Neural cell (in vitro differentiated cells): Measurements from ENCODE around the gene COL20A1. TPM values are rescaled to one million over a fixed set of nuclear protein-coding genes. Genes with fewer than 3 reads are reported as not detected.

Experiments
- H2AFZ ChIP-seq: fragments of 200-600, 300-800 bp; sonication (generic), shearing (Covaris generic); 2 replicates; pipeline ENCODE4 v1.6.0; 2014; ENCODE audit warnings: low read depth, mild to moderate bottlenecking, antibody characterized with exemption, low read length, moderate library complexity
- H3F3A ChIP-seq: fragments of 200-600 bp; shearing (Covaris generic); 2 replicates; pipeline ENCODE4 v1.6.1; 2016; ENCODE audit warnings: mild to moderate bottlenecking, moderate library complexity, mixed read lengths, antibody characterized with exemption, low read length; ENCODE audit not compliant: insufficient read depth, poor library complexity, severe bottlenecking
- H3K27ac ChIP-seq: fragments of 200-600, 300-800 bp; sonication (generic), shearing (Covaris generic); 2 replicates; pipeline ENCODE4 v1.5.1; 2014; ENCODE audit warnings: mild to moderate bottlenecking, low read length, moderate library complexity
- H3K27me3 ChIP-seq: fragments of 300-800, 200-600 bp; sonication (generic), shearing (Covaris generic); 2 replicates; pipeline ENCODE4 v1.6.0; 2014; ENCODE audit warnings: mild to moderate bottlenecking, low read depth, low read length, moderate library complexity; ENCODE audit not compliant: insufficient read depth
- H3K36me3 ChIP-seq: fragments of 300-800, 200-600 bp; sonication (generic), shearing (Covaris generic); 2 replicates; pipeline ENCODE4 v1.5.1; 2014; ENCODE audit warnings: mild to moderate bottlenecking, antibody characterized with exemption, low read length, moderate library complexity; ENCODE audit not compliant: insufficient read depth
- H3K4me2 ChIP-seq: fragments of 300-800, 200-600 bp; sonication (generic), shearing (Covaris generic); 2 replicates; pipeline ENCODE4 v1.6.0; 2014; ENCODE audit warnings: mild to moderate bottlenecking, low read length
- H3K4me3 ChIP-seq: fragments of 300-800, 200-600 bp; sonication (generic), shearing (Covaris generic); 2 replicates; pipeline ENCODE4 v1.5.1; 2014; ENCODE audit warnings: mild to moderate bottlenecking, low read length, moderate library complexity
- H3K79me2 ChIP-seq: fragments of 200-600 bp; shearing (Covaris generic); replicated peaks from 2 replicates; pipeline ENCODE4 v1.6.0; 2014; ENCODE audit warnings: mild to moderate bottlenecking, low read length, moderate library complexity; ENCODE audit not compliant: insufficient read depth
- H3K9ac ChIP-seq: fragments of 300-800, 200-600 bp; sonication (generic), shearing (Covaris generic); 2 replicates; pipeline ENCODE4 v1.6.1; 2016; ENCODE audit warnings: mild to moderate bottlenecking, low read length, mixed read lengths
- H3K9me2 ChIP-seq: fragments of 200-600 bp; shearing (Covaris generic); 2 replicates; pipeline ENCODE4 v1.6.1; 2016; ENCODE audit warnings: mild to moderate bottlenecking, low read length, mixed read lengths; ENCODE audit not compliant: insufficient read depth
- H3K9me3 ChIP-seq: fragments of 200-600, 300-800 bp; sonication (generic), shearing (Covaris generic); 2 replicates; pipeline ENCODE4 v1.6.1; 2016; ENCODE audit warnings: mild to moderate bottlenecking, mixed run types, low read length, moderate library complexity, mixed read lengths
- H4K20me1 ChIP-seq: fragments of 200-600 bp; shearing (Covaris generic); 2 replicates; pipeline ENCODE4 v1.6.1; 2016; ENCODE audit warnings: mild to moderate bottlenecking, mixed run types; ENCODE audit not compliant: insufficient read depth
- EP300 ChIP-seq: fragments of 450-650 bp; conservative IDR thresholded peaks from 2 replicates; pipeline ENCODE4 v1.6.1; 2014; ENCODE audit warnings: antibody characterized with exemption, mild to moderate bottlenecking, moderate library complexity; ENCODE audit not compliant: poor library complexity, severe bottlenecking
- EZH2 ChIP-seq: fragments of 200-600, 300-800 bp; shearing (Covaris generic), sonication (generic); IDR thresholded peaks from 2 replicates; pipeline ENCODE4 v1.6.1; 2014; ENCODE audit warnings: antibody characterized with exemption, low read length, borderline replicate concordance, mild to moderate bottlenecking; ENCODE audit not compliant: insufficient read depth, poor library complexity, severe bottlenecking
- MXI1 ChIP-seq: fragments of 450-650 bp; conservative IDR thresholded peaks from 2 replicates; pipeline ENCODE4 v1.6.1; 2014; ENCODE audit warnings: antibody characterized with exemption, mild to moderate bottlenecking; ENCODE audit not compliant: poor library complexity, severe bottlenecking
- POLR2AphosphoS5 ChIP-seq: IDR thresholded peaks from 2 replicates; pipeline ENCODE4 v1.6.1; 2012
- RAD21 ChIP-seq: fragments of 450-650 bp; conservative IDR thresholded peaks from 2 replicates; pipeline ENCODE4 v1.6.1; 2014; ENCODE audit warnings: antibody characterized with exemption, mild to moderate bottlenecking, moderate library complexity
- SMC3 ChIP-seq: fragments of 450-650 bp; conservative IDR thresholded peaks from 2 replicates; pipeline ENCODE4 v1.6.1; 2014; ENCODE audit warnings: antibody characterized with exemption, mild to moderate bottlenecking, moderate library complexity; ENCODE audit not compliant: poor library complexity
- TAF1 ChIP-seq: IDR thresholded peaks from 2 replicates; pipeline ENCODE4 v1.6.1; 2012; ENCODE audit warnings: low read depth
- polyA plus RNA-seq: library from polyadenylated mRNA; depleted of rRNA; stranded (reverse); fragments of >200 nt; gene quantifications from 2 replicates; pipeline ENCODE4 v1.2.3, GENCODE V29; 2014
- TF ChIP-seq, protein P1 (sequence below): fragments of 450-650 bp; IDR thresholded peaks from 2 replicates; pipeline ENCODE4 v1.5.1; 2014; ENCODE audit warnings: antibody characterized with exemption, mild to moderate bottlenecking, moderate library complexity; ENCODE audit not compliant: poor library complexity, severe bottlenecking
- TF ChIP-seq, protein P2 (sequence below): IDR thresholded peaks from 2 replicates; pipeline ENCODE4 v1.6.1; 2012; ENCODE audit warnings: borderline replicate concordance

Gene COL20A1
- polyA plus RNA-seq, 1 donor from 2014 or later = 1.1 TPM

DNA sequence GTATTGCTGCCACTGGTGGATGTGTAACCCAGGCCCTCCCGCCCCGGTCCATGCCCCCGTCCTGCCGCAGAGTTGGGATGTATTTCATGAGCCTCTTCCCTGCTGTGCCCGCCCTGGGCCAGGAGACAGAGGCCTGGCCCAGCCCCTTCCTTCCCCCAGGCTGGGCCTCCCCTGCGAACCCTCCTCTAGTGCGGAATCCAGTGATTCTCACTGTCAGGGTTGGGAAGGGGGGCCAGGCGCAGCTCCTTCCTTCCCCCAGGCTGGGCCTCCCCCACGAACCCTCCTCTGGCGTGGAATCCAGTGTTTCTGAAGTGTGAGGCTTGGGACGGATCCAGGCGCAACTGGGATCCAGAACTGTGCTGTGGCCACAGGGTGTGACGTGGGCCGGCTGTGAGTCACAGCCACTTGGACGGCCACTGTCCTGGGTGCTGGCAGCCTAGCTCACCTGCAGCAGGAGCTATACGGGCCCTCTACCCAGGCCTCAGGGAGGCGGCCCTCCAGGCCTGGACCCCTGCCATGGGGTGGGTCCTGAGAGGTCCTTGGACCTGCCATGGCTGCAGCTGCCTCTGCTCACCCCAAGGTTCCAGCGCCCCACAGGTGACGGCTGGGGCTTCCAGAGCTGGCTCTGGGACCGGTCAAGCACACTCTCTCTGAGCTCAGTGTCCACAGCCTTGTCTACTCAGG, 28.3 kb downstream of the COL20A1 start:
- Histone ChIP-seq H2AFZ (no peak overlapping the region), H3K27ac (no peak overlapping the region), H4K20me1 (no peaks in the 10 kb centered on the region)

DNA sequence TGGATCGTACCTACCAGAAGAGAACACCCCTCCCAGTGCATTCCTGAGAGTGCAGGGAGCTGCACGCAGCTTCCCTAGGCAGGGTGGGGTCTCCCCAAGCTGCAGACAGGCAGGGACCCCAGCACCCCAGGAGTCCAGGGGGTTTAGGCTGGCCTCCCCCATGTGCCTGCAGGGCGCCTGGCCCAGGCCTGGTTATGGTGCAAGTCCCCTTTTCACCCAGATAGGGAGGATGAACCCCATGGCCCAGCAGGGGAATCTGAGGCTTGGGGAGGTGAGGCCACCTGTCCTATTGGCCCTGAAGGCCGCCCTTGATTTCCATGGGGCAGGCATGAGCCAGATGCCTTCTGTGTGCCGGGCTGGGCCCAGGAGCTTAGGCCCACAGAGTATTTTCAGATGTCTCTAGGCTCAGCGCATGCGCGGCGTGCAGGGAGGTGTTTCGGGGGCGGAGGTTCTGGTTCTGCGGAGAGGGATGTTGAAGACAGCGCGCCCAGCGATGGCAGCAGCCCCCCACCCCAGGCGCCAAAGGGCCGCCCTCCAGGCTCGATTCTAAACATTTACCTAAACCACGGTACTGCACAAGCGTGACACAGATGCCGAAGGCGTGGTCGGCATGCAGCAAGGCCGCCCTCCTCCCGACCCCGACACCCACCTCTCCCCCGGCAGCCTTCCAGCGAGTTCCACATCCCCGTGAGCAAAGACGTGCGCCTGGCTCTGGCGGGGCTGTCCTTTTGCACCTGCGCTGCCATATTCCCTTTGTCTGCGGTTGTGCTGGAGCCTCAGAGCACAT, 29.4 kb downstream of the COL20A1 start:
- no peaks in the 10 kb centered on the region for H3F3A ChIP-seq
- no peaks in the 10 kb centered on the region for H3K9me2 ChIP-seq
- TF ChIP-seq RAD21 (no peak), POLR2AphosphoS5 (no peak), MXI1 (no peak), SMC3 (no peak), EZH2 (no peak)
- TF ChIP-seq, protein P1, sequence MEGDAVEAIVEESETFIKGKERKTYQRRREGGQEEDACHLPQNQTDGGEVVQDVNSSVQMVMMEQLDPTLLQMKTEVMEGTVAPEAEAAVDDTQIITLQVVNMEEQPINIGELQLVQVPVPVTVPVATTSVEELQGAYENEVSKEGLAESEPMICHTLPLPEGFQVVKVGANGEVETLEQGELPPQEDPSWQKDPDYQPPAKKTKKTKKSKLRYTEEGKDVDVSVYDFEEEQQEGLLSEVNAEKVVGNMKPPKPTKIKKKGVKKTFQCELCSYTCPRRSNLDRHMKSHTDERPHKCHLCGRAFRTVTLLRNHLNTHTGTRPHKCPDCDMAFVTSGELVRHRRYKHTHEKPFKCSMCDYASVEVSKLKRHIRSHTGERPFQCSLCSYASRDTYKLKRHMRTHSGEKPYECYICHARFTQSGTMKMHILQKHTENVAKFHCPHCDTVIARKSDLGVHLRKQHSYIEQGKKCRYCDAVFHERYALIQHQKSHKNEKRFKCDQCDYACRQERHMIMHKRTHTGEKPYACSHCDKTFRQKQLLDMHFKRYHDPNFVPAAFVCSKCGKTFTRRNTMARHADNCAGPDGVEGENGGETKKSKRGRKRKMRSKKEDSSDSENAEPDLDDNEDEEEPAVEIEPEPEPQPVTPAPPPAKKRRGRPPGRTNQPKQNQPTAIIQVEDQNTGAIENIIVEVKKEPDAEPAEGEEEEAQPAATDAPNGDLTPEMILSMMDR = no peak
- TF ChIP-seq, protein P2, sequence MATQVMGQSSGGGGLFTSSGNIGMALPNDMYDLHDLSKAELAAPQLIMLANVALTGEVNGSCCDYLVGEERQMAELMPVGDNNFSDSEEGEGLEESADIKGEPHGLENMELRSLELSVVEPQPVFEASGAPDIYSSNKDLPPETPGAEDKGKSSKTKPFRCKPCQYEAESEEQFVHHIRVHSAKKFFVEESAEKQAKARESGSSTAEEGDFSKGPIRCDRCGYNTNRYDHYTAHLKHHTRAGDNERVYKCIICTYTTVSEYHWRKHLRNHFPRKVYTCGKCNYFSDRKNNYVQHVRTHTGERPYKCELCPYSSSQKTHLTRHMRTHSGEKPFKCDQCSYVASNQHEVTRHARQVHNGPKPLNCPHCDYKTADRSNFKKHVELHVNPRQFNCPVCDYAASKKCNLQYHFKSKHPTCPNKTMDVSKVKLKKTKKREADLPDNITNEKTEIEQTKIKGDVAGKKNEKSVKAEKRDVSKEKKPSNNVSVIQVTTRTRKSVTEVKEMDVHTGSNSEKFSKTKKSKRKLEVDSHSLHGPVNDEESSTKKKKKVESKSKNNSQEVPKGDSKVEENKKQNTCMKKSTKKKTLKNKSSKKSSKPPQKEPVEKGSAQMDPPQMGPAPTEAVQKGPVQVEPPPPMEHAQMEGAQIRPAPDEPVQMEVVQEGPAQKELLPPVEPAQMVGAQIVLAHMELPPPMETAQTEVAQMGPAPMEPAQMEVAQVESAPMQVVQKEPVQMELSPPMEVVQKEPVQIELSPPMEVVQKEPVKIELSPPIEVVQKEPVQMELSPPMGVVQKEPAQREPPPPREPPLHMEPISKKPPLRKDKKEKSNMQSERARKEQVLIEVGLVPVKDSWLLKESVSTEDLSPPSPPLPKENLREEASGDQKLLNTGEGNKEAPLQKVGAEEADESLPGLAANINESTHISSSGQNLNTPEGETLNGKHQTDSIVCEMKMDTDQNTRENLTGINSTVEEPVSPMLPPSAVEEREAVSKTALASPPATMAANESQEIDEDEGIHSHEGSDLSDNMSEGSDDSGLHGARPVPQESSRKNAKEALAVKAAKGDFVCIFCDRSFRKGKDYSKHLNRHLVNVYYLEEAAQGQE = no peak

More for the DNA sequence above, 28.3 kb downstream of the COL20A1 start:
- H3K4me3 ChIP-seq = no peak overlapping the region
- no peak for TF ChIP-seq EZH2
- no peak for TF ChIP-seq MXI1
- no peak for TF ChIP-seq SMC3
- TF ChIP-seq, protein P2 = no peak
- TF ChIP-seq RAD21 = no peak
- TF ChIP-seq, protein P1 = no peak
- TF ChIP-seq TAF1 = no peak
- no peak for TF ChIP-seq EP300
- TF ChIP-seq POLR2AphosphoS5 = no peak
- H3K79me2 ChIP-seq = no peaks in the 10 kb centered on the region
- H3K9me2 ChIP-seq = no peaks in the 10 kb centered on the region
- H3K9ac ChIP-seq = no peak overlapping the region
- no peaks in the 10 kb centered on the region for H3K9me3 ChIP-seq
- H3F3A ChIP-seq = no peaks in the 10 kb centered on the region
- no peak overlapping the region for H3K4me2 ChIP-seq
- H3K36me3 ChIP-seq = no peaks in the 10 kb centered on the region
- no peaks in the 10 kb centered on the region for H3K27me3 ChIP-seq

More for the DNA sequence above, 29.4 kb downstream of the COL20A1 start:
- Histone ChIP-seq H3K4me3 (no peak overlapping the region), H2AFZ (no peak overlapping the region), H3K27ac (no peak overlapping the region), H4K20me1 (no peaks in the 10 kb centered on the region), H3K9ac (no peak overlapping the region), H3K27me3 (no peaks in the 10 kb centered on the region), H3K79me2 (no peaks in the 10 kb centered on the region), H3K36me3 (no peaks in the 10 kb centered on the region), H3K4me2 (no peak overlapping the region), H3K9me3 (no peaks in the 10 kb centered on the region)
